DND-41 (cell line): Measurements from ENCODE around the gene MTA1.

Source experiments
- CTCF ChIP-seq: IDR thresholded peaks from 2 replicates; pipeline ENCODE4 v1.5.1; 2012; ENCODE audit warnings: borderline replicate concordance, low read length, moderate library complexity, mild to moderate bottlenecking; ENCODE audit not compliant: poor library complexity, severe bottlenecking; ENCODE audit errors: extremely low read depth
- EZH2 ChIP-seq: IDR thresholded peaks from 3 replicates; pipeline ENCODE4 v1.6.1; 2012; ENCODE audit warnings: borderline replicate concordance, low read depth, mild to moderate bottlenecking, moderate library complexity, low read length, inconsistent platforms; ENCODE audit not compliant: severe bottlenecking

- TF ChIP-seq CTCF = no peak
- no peak for TF ChIP-seq EZH2
These were observed 38.9 kb upstream of the MTA1 start for GRCh38 chr14:105380756-105381155.
